NCI-H82 treated with DMSO at 0.1 percent for 48 hours (cell line): ENCODE data around the gene TCP1.
"Not testable (repeated sequence)": the region's sequence is repeated elsewhere in the genome, so short reads cannot be mapped to it uniquely, and the experiment has no call there.

Experiments
- DNase-seq: peaks from one replicate; lab custom pipeline; 2025; ENCODE audit not compliant: unreplicated experiment; lab: John Stamatoyannopoulos, UW

TCP1 gene

DNA sequence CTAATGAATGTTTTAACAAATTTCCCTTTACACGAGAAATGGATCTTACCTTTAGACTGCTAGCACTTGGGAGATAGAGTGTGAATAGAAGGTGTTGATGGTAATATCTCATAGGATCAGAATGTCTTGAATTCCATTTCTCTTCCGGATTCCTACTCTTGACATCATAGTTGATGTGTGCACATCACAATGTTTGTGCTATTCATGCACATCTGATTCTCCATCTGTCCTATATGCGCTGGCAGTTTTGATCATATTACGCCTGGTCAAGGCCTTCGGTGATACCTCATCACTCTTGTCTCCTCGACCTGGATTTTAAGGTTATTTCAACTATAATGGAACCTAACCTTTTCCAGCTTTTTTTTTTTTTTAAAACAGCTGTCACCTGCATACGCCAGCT is 44.3 kb downstream of the TCP1 start:
- DNase-seq: no peak

DNA sequence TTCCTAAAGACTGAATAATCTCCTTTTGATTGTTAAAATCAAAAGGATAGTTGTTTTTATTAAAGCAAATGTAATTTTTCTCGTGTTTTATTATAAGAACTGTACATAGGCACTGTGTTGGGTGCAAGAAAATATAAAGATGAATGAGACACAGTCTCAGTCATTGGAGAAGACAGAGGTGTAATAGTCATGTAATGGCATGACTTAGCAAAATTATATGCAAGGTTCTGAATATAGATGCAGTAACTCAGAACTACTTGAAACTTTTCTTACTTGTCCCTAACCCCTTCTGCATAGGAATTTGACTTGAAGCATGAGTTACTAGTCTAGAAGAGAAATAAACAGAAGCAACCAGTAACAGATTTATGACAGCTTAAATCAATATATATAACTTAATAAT is 47.2 kb downstream of the TCP1 start:
- DNase-seq: no peak

DNA sequence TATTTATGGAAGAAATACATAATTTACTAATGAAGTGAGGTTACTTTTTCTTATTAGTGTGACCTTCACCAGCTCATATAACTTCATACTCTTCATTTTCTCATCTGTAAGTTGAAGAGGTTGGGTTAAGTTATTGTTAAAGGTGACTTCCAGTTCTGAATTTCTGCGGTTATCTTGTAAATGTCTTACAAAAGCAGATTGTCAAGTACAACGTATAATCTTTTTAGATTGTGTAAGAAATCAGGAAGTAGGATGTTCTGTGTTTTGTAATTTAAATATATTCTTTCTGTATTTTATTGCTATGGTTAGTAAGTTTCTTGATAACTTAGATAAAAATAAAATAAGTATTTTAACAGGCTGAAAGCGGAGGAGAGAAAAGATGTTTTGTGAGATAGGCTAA is 50.1 kb downstream of the TCP1 start:
- DNase-seq: no peak

DNA sequence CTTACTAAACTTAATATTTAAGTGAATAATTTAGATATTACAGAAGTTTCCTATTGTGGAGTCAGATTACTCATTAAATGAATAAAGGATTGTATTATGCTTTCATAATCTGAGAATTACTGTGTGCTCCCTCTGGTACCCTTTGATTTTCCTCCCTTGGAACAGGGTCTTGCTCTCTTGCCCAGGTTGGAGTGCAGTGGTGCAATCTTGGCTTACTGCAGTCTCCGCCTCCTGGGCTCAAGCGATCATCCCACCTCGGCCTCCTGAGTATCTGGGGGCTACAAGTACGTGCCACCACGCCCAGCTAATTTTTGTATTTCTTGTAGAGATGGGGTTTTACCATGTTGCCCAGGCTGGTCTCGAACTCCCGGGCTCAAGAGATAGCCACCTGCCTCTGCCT is 52.5 kb downstream of the TCP1 start:
- DNase-seq: no peak

DNA sequence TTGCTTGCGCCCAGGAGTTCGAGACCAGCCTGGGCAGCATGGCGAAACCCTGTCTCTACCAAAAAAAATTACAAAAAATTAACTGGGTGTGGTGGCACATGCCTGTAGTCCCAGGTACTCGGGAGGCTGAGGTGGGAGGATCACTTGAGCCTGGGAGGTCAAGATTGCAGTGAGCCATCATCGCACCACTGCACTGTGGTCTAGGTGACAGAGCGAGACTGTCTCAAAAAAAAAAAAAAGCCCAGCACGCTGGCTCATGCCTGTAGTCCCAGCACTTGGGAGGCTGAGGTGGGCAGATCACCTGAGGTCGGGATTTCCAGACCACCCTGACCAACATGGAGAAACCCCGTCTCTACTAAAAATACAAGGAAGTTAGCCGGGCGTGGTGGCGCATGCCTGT is 56.0 kb downstream of the TCP1 start:
- DNase-seq: not testable (repeated sequence)

DNA sequence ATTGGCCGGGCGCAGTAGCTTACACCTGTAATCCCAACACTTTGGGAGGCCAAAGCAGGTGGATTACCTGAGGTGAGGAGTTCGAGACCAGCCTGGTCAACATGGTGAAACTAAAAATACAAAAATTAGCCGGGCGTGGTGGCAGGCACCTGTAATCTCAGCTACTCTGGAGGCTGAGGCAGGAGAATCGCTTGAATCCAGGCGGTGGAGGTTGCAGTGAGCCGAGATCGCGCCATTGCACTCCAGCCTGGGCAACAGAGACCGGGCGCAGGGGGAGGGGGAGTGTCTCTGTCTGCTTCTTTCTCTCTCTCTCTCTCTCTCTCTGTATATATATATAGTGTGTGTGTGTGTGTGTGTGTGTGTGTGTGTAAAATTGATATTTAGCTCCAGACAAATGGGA is 56.9 kb downstream of the TCP1 start:
- DNase-seq: not testable (repeated sequence)

DNA sequence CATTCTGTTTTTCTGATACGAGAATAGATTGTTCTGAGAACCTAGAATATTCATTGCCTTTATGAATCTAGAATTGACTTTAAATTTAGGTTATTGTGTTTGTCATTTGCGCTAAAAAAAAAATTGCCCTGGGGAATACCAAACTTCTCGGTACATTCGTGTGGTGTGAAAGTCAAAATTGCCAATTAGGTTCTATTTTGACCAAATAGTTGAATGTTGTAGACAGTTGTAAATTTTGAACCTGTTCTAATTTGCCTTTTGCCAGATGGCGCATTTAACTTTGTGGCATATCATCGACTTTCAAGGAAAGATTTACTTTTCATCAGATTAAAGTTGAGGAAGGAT is 59.1 kb downstream of the TCP1 start:
- no peak for DNase-seq

DNA sequence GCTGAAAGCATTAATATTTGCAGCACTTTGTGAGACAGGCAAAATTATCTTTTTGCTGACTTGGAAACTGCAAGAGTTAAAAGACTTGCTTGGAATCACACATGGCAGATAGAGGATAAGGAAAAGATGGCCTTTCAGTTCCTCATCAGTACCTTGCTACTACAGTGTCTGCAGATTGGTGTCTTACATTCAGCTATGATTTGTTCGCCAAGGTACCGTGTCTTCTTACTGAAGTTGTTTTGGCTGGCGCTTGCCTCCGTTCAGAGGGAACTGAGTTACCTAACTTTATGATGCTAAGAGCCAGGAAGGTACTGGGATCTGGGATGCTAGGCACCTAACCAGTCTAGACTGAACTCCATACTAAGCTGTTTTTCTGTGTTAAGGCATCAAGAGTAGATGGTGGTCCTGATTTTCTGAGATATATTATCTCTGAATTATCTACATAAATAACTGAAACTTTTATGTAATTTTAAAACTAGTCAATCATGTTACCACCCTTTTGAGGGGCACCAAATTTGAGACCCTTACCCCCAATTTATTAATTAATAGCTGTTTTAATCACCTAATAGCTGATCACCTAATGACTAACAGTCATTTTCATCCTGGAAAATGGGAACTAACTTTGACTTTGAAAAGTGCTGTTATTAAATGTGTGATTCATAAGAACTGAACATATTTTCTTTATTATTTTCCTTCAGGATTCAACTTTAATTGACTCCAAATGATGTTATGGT is 59.6 kb downstream of the TCP1 start:
- no peak for DNase-seq

DNA sequence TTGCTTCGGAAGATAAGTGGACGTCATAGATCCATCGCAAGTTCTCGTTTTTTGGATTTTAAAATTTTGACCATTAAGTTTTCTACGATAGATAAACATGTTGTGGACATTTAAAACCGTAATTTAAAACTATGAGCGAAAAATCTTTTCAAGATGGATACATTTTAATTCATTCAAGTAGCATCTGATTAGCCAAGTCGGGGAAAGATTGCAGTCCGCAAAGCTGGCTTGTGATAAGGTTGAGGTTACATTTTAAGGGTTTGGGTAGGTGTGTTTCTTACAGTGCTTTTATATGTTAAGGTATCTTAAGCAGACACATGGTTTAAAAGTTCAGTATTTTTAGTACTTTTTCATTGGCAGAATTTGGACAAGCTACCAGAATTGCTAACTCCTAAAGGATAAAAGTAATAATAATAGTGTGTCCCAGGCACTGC is 60.9 kb downstream of the TCP1 start:
- DNase-seq: no peak
